ENCODE measurements around the gene PDZD4. TPM values are rescaled to one million over a fixed set of nuclear protein-coding genes. Genes with fewer than 3 reads are reported as not detected.

The PDZD4 gene
- total and polyA plus RNA-seq, 2 of the 4 experiments (the other 2 are of a cell fraction) = under 0.01 to 0.38 TPM

DNA sequence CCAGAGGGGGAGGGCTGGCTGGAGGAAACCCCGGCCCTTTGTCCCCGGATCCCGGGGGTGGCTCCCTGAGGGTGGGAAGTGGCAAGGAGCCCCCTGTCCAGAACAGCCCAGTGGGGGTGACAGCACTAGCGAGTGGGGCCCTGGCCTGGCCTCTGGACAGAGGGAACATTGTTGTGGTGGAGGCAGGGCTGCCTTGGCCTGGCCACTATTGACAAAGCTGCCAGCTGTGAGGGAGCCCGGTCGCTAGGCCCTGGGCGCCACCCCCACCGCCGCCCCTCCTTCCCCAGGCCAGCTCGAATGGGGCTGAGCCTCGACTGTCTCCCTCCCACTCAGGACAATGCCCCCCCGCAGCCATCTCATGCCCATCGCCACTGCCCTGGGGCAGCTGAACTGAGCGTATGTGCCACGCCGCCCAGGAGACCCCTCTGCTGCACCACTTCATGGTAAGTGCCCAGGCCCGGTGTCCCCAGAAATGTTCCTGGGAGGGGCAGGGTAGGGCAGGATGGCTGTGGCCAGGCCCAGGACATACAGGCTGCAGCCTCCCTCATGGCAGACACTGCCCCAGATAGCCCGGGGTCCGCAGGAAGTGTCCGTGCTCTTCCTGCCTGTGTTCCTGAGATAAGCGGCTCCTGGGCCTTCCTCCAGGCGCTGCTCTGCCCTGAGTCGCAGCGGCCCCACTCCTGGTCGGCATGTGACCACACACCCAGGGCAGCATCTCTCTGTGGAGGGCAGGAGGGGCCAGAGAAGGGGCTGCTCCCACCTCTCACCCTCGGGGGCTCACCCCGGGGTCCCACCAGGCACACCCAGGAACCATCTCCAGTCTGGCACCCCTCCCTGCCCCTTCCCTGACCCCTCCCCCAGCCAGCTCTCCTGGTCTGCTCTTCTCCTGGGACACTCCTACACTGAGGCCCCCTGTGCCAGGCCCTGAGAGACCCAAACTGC lies 64.9 kb downstream of the PDZD4 start:
- BruUV-seq (replicated peaks) = no TSS peak
- Histone ChIP-seq H3K4me2 (ENCODE audit: low read depth, low read length) (peak overlapping the region; percentile 93), H3K23ac (ENCODE audit: low read depth, low read length) (peak overlapping the region; percentile 72), H4K8ac (ENCODE audit: low read depth in 2 of 2, low read length in 2 of 2) (peak overlapping the region; percentile 35 to 90; a peak in 2 of 4 replicates), H3K9me3 (ENCODE audit: control insufficient read depth, insufficient read depth, low read length) (no peaks in the 10 kb centered on the region; the same call in 1 of the 2 replicates), H3K27ac (ENCODE audit: insufficient read depth, low read length) (peak overlapping the region; percentile 94), H3K4me1 (ENCODE audit: control insufficient read depth, insufficient read depth, low read length) (peaks cover 17% of the 10 kb centered on the region), H2BK20ac (ENCODE audit: low read depth, low read length) (no peak overlapping the region; the same call in 1 of the 2 replicates), H2AK5ac (ENCODE audit: low read depth, low read length) (peak overlapping the region; percentile 83), H3K4me3 (ENCODE audit: insufficient read depth, low read depth, low read length) (peak overlapping the region; percentile 56), H3K14ac (replicated peaks; ENCODE audit: low read depth, low read length) (peak overlapping the region; percentile 84), H2BK5ac (ENCODE audit: low read depth, low read length, poor library complexity, severe bottlenecking) (peak overlapping the region; percentile 95), H4K91ac (ENCODE audit: insufficient read depth, low read depth, low read length) (peak overlapping the region; percentile 91), H2BK120ac (ENCODE audit: low read depth, low read length) (peak overlapping the region; percentile 85), H2AFZ (replicated peaks; ENCODE audit: low read length, poor library complexity) (peak overlapping the region; percentile 89), H3K56ac (ENCODE audit: extremely low read depth, insufficient read depth, low read length) (no peak overlapping the region), H3K9ac (ENCODE audit: low read depth, low read length) (peak overlapping the region; percentile 72), H2AK9ac (replicated peaks; ENCODE audit: low read depth, low read length, poor library complexity) (peak overlapping the region; percentile 94), H4K20me1 (ENCODE audit: insufficient read depth, low read length) (no peaks in the 10 kb centered on the region; the same call in 1 of the 2 replicates), H3K79me1 (ENCODE audit: low read depth in 1 of 2, low read length in 2 of 2) (peaks cover 0 to 17% of the 10 kb centered on the region in 2 experiments; a peak in 2 of 4 replicates), H3K18ac (ENCODE audit: low read depth, low read length) (peak overlapping the region; percentile 92; the same call in 1 of the 2 replicates), H2BK15ac (ENCODE audit: low read depth, low read length) (no peak overlapping the region; the same call in 2 of the 3 replicates), H3K27me3 (ENCODE audit: control insufficient read depth, insufficient read depth, low read length) (no peaks in the 10 kb centered on the region), H3K4ac (ENCODE audit: low read depth, low read length) (peak overlapping the region; percentile 94), H4K5ac (ENCODE audit: low read depth, low read length) (peak overlapping the region; percentile 94), H3K36me3 (ENCODE audit: control insufficient read depth, insufficient read depth, low read length) (no peaks in the 10 kb centered on the region; the same call in 1 of the 2 replicates), H3K9me1 (ENCODE audit: insufficient read depth, low read length) (no peaks in the 10 kb centered on the region)
- in situ Hi-C loops (cut with MboI; ENCODE audit: low sequenced_read_pairs) = loop anchor here (10.0 kb wide), 1 partner anchor 199 kb away; no protein-coding TSS in a partner anchor
- ChIA-PET CTCF (no interaction called here), POLR2A (ENCODE audit: unreplicated experiment) (no interaction called here)
- no peak for TF ChIP-seq NFE2L2 (IDR thresholded peaks at IDR 0.05; ENCODE audit: low read depth, low read length)
- TF ChIP-seq USF2 (IDR thresholded peaks at IDR 0.05; ENCODE audit: low read depth, low read length) = no peak
- no peak for TF ChIP-seq FOS (IDR thresholded peaks at IDR 0.05; ENCODE audit: low read depth, low read length)
- DNase-seq (peak; percentile 5), ATAC-seq (ENCODE audit: low read depth) (peak; percentile 26)
- no CpG with 5 or more reads among the region's 27 CpGs for WGBS, 2 experiments (ENCODE audit: extremely low coverage in 2 of 2, insufficient read length in 1 of 2)
- dilution Hi-C loops (cut with HindIII; ENCODE audit: low sequenced_read_pairs, unreplicated experiment) = no loop called here
- intact Hi-C loops (cut with micrococcal nuclease) = loop anchor here (1.0 kb wide), 1 partner anchor 30 kb away; no protein-coding TSS in a partner anchor

All from IMR-90 (cell line).